Muscle of back (tissue), 11 donors: ENCODE measurements around the gene PHLDA2. TPM values are rescaled to one million over a fixed set of nuclear protein-coding genes. Genes with fewer than 3 reads are reported as not detected.

ENCODE experiments used
- DNase-seq, 3 donors: peaks; one replicate each; pipeline versions ENCODE4 v3.0.0 to v3.0.0-alpha.2; 2013
- polyA plus RNA-seq, 10 donors: library from polyadenylated mRNA; unstranded; fragments of 120-200 nt; gene quantifications; one replicate each; pipeline ENCODE4 v1.2.1, GENCODE V29; 2013; ENCODE audit not compliant: insufficient read length in 10 of 10

The PHLDA2 gene
- polyA plus RNA-seq, 10 donors, result 0.30 to 1.3 (median 0.63) TPM; not detected in 1

- no peak for DNase-seq
Observed at GRCh38 chr11:2930704-2931419, 1.6 kb upstream of the PHLDA2 start.

GRCh38 chr11:2929950-2930703 is 907 bp upstream of the PHLDA2 start:
- DNase-seq, result no peak

- DNase-seq, result no peak
Observed at GRCh38 chr11:2929531-2929949, 320 bp upstream of the PHLDA2 start.

GRCh38 chr11:2927851-2928604 is 1.2 kb downstream of the PHLDA2 start:
- DNase-seq, result no peak

GRCh38 chr11:2927121-2927800 is 2.0 kb downstream of the PHLDA2 start:
- DNase-seq, result no peak

- DNase-seq, result no peak
Observed at GRCh38 chr11:2926611-2927051, 2.6 kb downstream of the PHLDA2 start.

GRCh38 chr11:2924821-2925675 is 4.2 kb downstream of the PHLDA2 start:
- no peak for DNase-seq

- no peak for DNase-seq
Observed at GRCh38 chr11:2924381-2924780, 4.8 kb downstream of the PHLDA2 start.

GRCh38 chr11:2923446-2924375 is 5.5 kb downstream of the PHLDA2 start:
- DNase-seq, result no peak

- DNase-seq, result no peak
Observed at GRCh38 chr11:2922655-2923054, 6.6 kb downstream of the PHLDA2 start.

GRCh38 chr11:2921742-2922493 is 7.3 kb downstream of the PHLDA2 start:
- no peak for DNase-seq

- no peak for DNase-seq
Observed at GRCh38 chr11:2921261-2921660, 8.0 kb downstream of the PHLDA2 start.

GRCh38 chr11:2920343-2920742 is 8.9 kb downstream of the PHLDA2 start:
- DNase-seq, result no peak

GRCh38 chr11:2919837-2920236 is 9.4 kb downstream of the PHLDA2 start:
- no peak for DNase-seq

GRCh38 chr11:2919188-2919587 is 10.0 kb downstream of the PHLDA2 start:
- DNase-seq, result no peak

GRCh38 chr11:2917842-2918490 is 11.3 kb downstream of the PHLDA2 start:
- DNase-seq, result no peak

GRCh38 chr11:2916892-2917645 is 12.2 kb downstream of the PHLDA2 start:
- no peak for DNase-seq
